Ovary (tissue), 9 donors: ENCODE results near the gene PIK3R2. TPM values are rescaled to one million over a fixed set of nuclear protein-coding genes. Genes with fewer than 3 reads are reported as not detected.

Experiments
- DNase-seq, 5 donors: peaks; one replicate each; pipeline ENCODE4 v3.0.0-alpha.2; 2019 to 2020
- H3K27ac ChIP-seq, 2 donors: fragments of 200-600 bp; one replicate each; pipeline versions ENCODE4 v1.5.1 to v1.8.0; 2019 to 2022
- H3K27me3 ChIP-seq: fragments of 200-600 bp; one replicate; pipeline ENCODE4 v1.8.0; 2022
- H3K36me3 ChIP-seq: fragments of 200-600 bp; sonication (generic); one replicate; pipeline ENCODE4 v1.5.1; 2019
- H3K4me1 ChIP-seq: one replicate; pipeline ENCODE4 v1.8.1; 2013; ENCODE audit warnings: mild to moderate bottlenecking, moderate library complexity; ENCODE audit not compliant: insufficient read depth
- H3K4me3 ChIP-seq: fragments of 200-600 bp; sonication (generic); one replicate; pipeline ENCODE4 v1.5.1; 2017
- H3K9me3 ChIP-seq, 2 donors: fragments of 200-600 bp in 1 of 2; sonication (generic) in 1 of 2; one replicate each; pipeline versions ENCODE4 v1.5.1 to v1.8.1; 2013 to 2019; ENCODE audit warnings: mild to moderate bottlenecking in 1 of 2, moderate library complexity in 1 of 2
- CTCF ChIP-seq, 3 donors: fragments of 450-650 bp in 2 of 3; fragments of 200-600 bp in 1 of 3; IDR thresholded peaks; one replicate each; pipeline versions ENCODE4 v1.5.1 to v1.8.0; 2016 to 2022; ENCODE audit warnings: antibody characterized with exemption in 3 of 3, mild to moderate bottlenecking in 1 of 3
- EP300 ChIP-seq: sonication (generic); formaldehyde crosslinking; IDR thresholded peaks from one replicate; pipeline ENCODE4 v1.6.1; 2017; ENCODE audit warnings: antibody characterized with exemption
- POLR2A ChIP-seq: fragments of 450-650 bp; IDR thresholded peaks from one replicate; pipeline ENCODE4 v1.6.1; 2017; ENCODE audit warnings: antibody characterized with exemption, mild to moderate bottlenecking, moderate library complexity
- WGBS, 3 donors: extraction: QIAGEN DNeasy Blood & Tissue Kit in 1 of 3; methylation state at CpG; one replicate each; pipeline versions ENCODE4 v1.1.5 to v1.1.7; 2013 to 2017; 5-methylcytosine and 5-hydroxymethylcytosine counted together
- intact Hi-C, 4 donors: fragments of 100-400 bp; cut with DNase I; formaldehyde crosslinking; loops; one replicate each; pipeline versions ENCODE4 v1.11.0 to v1.15.1; 2022 to 2023
- polyA plus RNA-seq, 2 donors: library from polyadenylated mRNA; stranded (reverse); fragments of 200-250 nt in 1 of 2; fragments of 350-450 nt in 1 of 2; fragmentation: Illumina TruSeq in 1 of 2; extraction: RNeasy Lipid Tissue Mini Kit (QIAGEN cat#74804) in 1 of 2; gene quantifications; one replicate each; pipeline ENCODE4 v1.2.3, GENCODE V29; 2013 to 2014
- total RNA-seq, 7 donors: library from RNA; depleted of rRNA in 2 of 7; stranded (reverse); fragments of >200 nt in 2 of 7; fragmentation: NEBNext Ultra II Directional in 3 of 7; extraction: Animal tissue kit (Norgen Biotek cat#: 25700) in 3 of 7; gene quantifications; one replicate each; pipeline versions ENCODE4 v1.1.0 to v1.2.4, GENCODE V29; 2016 to 2023
- donor health status: DM: no; HTN: no; CAD: no; lungs with moderate emphysema.
- donor health status: DM: no; HTN: no; CAD: no.
- donor health status: Bipolar disorder and iron deficiency.
- donor health status: DM: yes; HTN: yes; CAD: no.
- donor health status: DM: no; HTN: no; CAD: no.
- donor health status: DM: yes; HTN: yes; CAD: no.

The PIK3R2 gene
- total and polyA plus RNA-seq, 9 donors: 12.8 to 63.2 (median 42.6) TPM

GRCh38 chr19:18152442-18152816 is 534 bp upstream of the PIK3R2 start:
- Histone ChIP-seq H3K4me3 (peak overlapping the region; percentile 66), H3K27ac (peak overlapping the region; percentile 73 to 79), H3K27me3 (no peaks in the 10 kb centered on the region), H3K36me3 (no peaks in the 10 kb centered on the region), H3K4me1 (peaks cover 18% of the 10 kb centered on the region), H3K9me3 (no peaks in the 10 kb centered on the region)
- WGBS, 3 donors: 0% methylated on average over 22 of the region's 22 CpGs
- TF ChIP-seq EP300: no peak
- TF ChIP-seq CTCF (IDR thresholded peaks at IDR 0.05): peak; percentile 22 to 76 (median 74)
- TF ChIP-seq POLR2A: peak; percentile 2
- peak; percentile 94 to 99 (median 98) for DNase-seq
- intact Hi-C loops: loop anchor here in 2 of 4 donors (5.0 to 10.0 kb wide), 3 partner anchors 35 to 72 kb away; partner anchors contain the start of gene PDE4C (in 1 of the 2)

DNA sequence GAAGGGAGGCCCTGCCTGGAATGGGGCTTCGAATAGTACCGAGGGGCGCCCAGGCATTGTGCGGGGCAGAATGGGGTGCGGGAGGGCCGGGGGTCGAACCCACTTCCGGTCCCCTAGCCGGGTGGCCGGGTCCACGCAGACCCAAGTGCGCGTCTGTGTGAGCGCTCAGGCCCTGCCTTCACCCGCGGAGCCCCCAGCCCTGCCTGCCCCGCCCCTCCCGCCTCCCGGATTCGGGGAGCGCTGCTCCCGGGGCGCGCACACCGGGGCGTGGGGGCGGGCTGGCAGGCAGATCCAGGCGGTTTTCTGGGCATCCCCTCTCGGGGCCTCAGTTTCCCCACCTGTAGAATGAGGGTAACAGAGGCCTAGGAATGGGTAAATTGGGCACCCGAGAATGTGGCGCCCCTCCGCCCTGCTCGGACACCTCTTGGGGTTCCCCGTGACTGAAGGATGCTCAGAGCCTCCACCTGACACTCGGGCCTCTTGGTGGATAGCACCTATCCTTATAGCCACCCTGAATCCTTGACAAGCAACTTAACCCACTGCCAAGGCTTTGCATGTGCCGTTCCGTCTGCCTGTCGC is 682 bp downstream of the PIK3R2 start:
- no peaks in the 10 kb centered on the region for H3K9me3 ChIP-seq
- H3K4me3 ChIP-seq: peak overlapping the region; percentile 66
- 1 to 3% (median 1%) methylated on average over 28 to 38 of the region's 38 CpGs for WGBS, 3 donors
- H3K4me1 ChIP-seq: peaks cover 18% of the 10 kb centered on the region
- no peaks in the 10 kb centered on the region for H3K27me3 ChIP-seq
- intact Hi-C loops: loop anchor here in 2 of 4 donors (5.0 to 10.0 kb wide), 3 partner anchors 36 to 71 kb away; partner anchors contain the start of gene PDE4C (in 1 of the 2)
- TF ChIP-seq POLR2A: no peak
- TF ChIP-seq CTCF (IDR thresholded peaks at IDR 0.05): no peak
- TF ChIP-seq EP300: no peak
- H3K27ac ChIP-seq: peak overlapping the region; percentile 73 to 79
- no peaks in the 10 kb centered on the region for H3K36me3 ChIP-seq
- DNase-seq: peak; percentile 52 to 71 (median 66)

- no peaks in the 10 kb centered on the region for H3K36me3 ChIP-seq
- intact Hi-C loops: loop anchor here in 1 of 4 donors (10.0 kb wide), 1 partner anchor 69 kb away; the partner anchor contains the start of gene PDE4C
- H3K27ac ChIP-seq: peak overlapping the region in 1 of 2 donors; percentile 1
- H3K4me1 ChIP-seq: peaks cover 18% of the 10 kb centered on the region
- H3K27me3 ChIP-seq: no peaks in the 10 kb centered on the region
- 92 to 94% (median 93%) methylated on average over 41 to 43 of the region's 43 CpGs for WGBS, 3 donors
- no peak for TF ChIP-seq EP300
- no peak for TF ChIP-seq CTCF (IDR thresholded peaks at IDR 0.05)
- no peak for TF ChIP-seq POLR2A
- no peaks in the 10 kb centered on the region for H3K9me3 ChIP-seq
- peak in 1 of 5 donors; percentile 55 for DNase-seq
- no peak overlapping the region for H3K4me3 ChIP-seq
These were observed 2.4 kb downstream of the PIK3R2 start for GRCh38 chr19:18155095-18156087.

GRCh38 chr19:18156268-18156667 is 3.3 kb downstream of the PIK3R2 start:
- peak overlapping the region; percentile 1 to 53 for H3K27ac ChIP-seq
- no peaks in the 10 kb centered on the region for H3K27me3 ChIP-seq
- H3K36me3 ChIP-seq: no peaks in the 10 kb centered on the region
- H3K9me3 ChIP-seq: no peaks in the 10 kb centered on the region
- 92 to 93% (median 92%) methylated on average over 6 of the region's 6 CpGs for WGBS, 3 donors
- no peak for DNase-seq
- intact Hi-C loops: loop anchor here in 1 of 4 donors (10.0 kb wide), 1 partner anchor 69 kb away; the partner anchor contains the start of gene PDE4C
- no peak for TF ChIP-seq POLR2A
- no peak for TF ChIP-seq CTCF (IDR thresholded peaks at IDR 0.05)
- no peak overlapping the region for H3K4me3 ChIP-seq
- peaks cover 22% of the 10 kb centered on the region for H3K4me1 ChIP-seq
